HG03039 (cell line): Measurements from ENCODE around the gene LIPT1.
"Not testable (repeated sequence)": the region's sequence is repeated elsewhere in the genome, so short reads cannot be mapped to it uniquely, and the experiment has no call there.

Source experiments
- ATAC-seq: cut with Tn5 transposase; IDR thresholded peaks from one replicate; pipeline ENCODE4 v1.9.1; 2021; ENCODE audit warnings: mild to moderate bottlenecking, moderate library complexity; ENCODE audit not compliant: unreplicated experiment

Gene LIPT1

GRCh38 chr2:99154643-99155536 is at the start of gene LIPT1, which contains the start of gene TSGA10:
Gene LIPT1 (plus strand): TSS chr2:99154967. CDS start chr2:99161958, 6,991 bp downstream.
Gene TSGA10 (minus strand): TSS chr2:99154942. CDS start chr2:99109439, 45,503 bp downstream.
- peak; percentile 94 for ATAC-seq

- no peak for ATAC-seq
Measured at GRCh38 chr2:99106913-99107312, 47.9 kb upstream of the LIPT1 start.

GRCh38 chr2:99111236-99111635 is 43.5 kb upstream of the LIPT1 start:
- ATAC-seq = no peak

- ATAC-seq = no peak
Measured at GRCh38 chr2:99111945-99112344, 42.8 kb upstream of the LIPT1 start.

GRCh38 chr2:99112617-99113016 is 42.1 kb upstream of the LIPT1 start:
- ATAC-seq = no peak

- no peak for ATAC-seq
Measured at GRCh38 chr2:99127981-99128380, 26.8 kb upstream of the LIPT1 start.

GRCh38 chr2:99135044-99135556 is 19.7 kb upstream of the LIPT1 start:
- not testable (repeated sequence) for ATAC-seq

- no peak for ATAC-seq
Measured at GRCh38 chr2:99139003-99139402, 15.8 kb upstream of the LIPT1 start.

- no peak for ATAC-seq
Measured at GRCh38 chr2:99140056-99140859, 14.5 kb upstream of the LIPT1 start.

- peak; percentile 23 for ATAC-seq
Measured at GRCh38 chr2:99140860-99141109, 14.0 kb upstream of the LIPT1 start.

GRCh38 chr2:99141110-99142108 is 13.4 kb upstream of the LIPT1 start, which contains the start of gene C2orf15:
Gene C2orf15 (plus strand): TSS chr2:99141707. CDS start chr2:99150559, 8,852 bp downstream.
- peak; percentile 84 for ATAC-seq

GRCh38 chr2:99150706-99151105 is 4.1 kb upstream of the LIPT1 start:
- no peak for ATAC-seq

GRCh38 chr2:99152199-99152895 is 2.4 kb upstream of the LIPT1 start:
- ATAC-seq = no peak

- ATAC-seq = no peak
Measured at GRCh38 chr2:99153921-99154604, 704 bp upstream of the LIPT1 start.

- ATAC-seq = no peak
Measured at GRCh38 chr2:99156891-99157290, 2.1 kb downstream of the LIPT1 start.

GRCh38 chr2:99158599-99158998 is 3.8 kb downstream of the LIPT1 start:
- ATAC-seq = no peak

GRCh38 chr2:99159594-99159993 is 4.8 kb downstream of the LIPT1 start:
- ATAC-seq = no peak

GRCh38 chr2:99166218-99166617 is 11.5 kb downstream of the LIPT1 start:
- ATAC-seq = no peak

- no peak for ATAC-seq
Measured at GRCh38 chr2:99169534-99169933, 14.8 kb downstream of the LIPT1 start.
